GM12875 (cell line): ENCODE measurements around the gene PDGFB.

Source experiments
- H3K4me3 ChIP-seq: one replicate; pipeline ENCODE4 v1.5.1; 2011; ENCODE audit warnings: low read depth, low read length, control low read depth
- CTCF ChIP-seq: IDR thresholded peaks from 2 replicates; pipeline ENCODE4 v1.5.1; 2011; ENCODE audit warnings: low read depth, mild to moderate bottlenecking, control low read depth, inconsistent platforms, low read length, moderate library complexity, borderline replicate concordance; ENCODE audit not compliant: insufficient read depth

PDGFB gene

DNA sequence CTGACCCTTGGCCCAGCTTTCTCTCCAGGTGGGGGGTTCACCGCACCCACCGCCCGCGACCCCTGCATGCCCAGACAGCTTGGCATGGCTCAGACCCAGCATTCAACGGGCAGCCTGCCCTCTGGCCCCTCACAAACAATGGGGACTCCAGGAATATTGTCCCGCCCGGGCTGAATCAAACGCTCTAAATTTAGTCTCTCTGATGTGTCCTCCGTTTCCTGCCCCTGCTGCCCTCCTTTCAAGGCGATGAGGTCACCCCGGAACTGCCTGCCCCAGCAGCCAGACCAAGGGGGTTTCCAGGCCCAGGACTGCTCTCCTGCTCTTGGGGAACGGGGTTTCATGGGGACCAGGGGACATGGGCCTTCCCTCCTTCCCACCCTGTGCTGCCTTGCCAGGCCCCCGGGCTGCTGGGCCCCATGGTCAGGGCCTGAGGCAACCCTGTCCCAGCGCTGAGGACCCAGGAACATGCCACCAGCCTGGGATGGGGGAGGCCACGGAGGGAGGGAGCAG lies 10.1 kb upstream of the PDGFB start:
- TF ChIP-seq CTCF, result no peak
- peak overlapping the region; percentile 29 for H3K4me3 ChIP-seq

- no peak for TF ChIP-seq CTCF
- no peak overlapping the region for H3K4me3 ChIP-seq
Observed at GRCh38 chr22:39254122-39254521, 9.3 kb upstream of the PDGFB start.

GRCh38 chr22:39253435-39254070 lies 8.8 kb upstream of the PDGFB start:
- no peak for TF ChIP-seq CTCF
- H3K4me3 ChIP-seq, result no peak overlapping the region

DNA sequence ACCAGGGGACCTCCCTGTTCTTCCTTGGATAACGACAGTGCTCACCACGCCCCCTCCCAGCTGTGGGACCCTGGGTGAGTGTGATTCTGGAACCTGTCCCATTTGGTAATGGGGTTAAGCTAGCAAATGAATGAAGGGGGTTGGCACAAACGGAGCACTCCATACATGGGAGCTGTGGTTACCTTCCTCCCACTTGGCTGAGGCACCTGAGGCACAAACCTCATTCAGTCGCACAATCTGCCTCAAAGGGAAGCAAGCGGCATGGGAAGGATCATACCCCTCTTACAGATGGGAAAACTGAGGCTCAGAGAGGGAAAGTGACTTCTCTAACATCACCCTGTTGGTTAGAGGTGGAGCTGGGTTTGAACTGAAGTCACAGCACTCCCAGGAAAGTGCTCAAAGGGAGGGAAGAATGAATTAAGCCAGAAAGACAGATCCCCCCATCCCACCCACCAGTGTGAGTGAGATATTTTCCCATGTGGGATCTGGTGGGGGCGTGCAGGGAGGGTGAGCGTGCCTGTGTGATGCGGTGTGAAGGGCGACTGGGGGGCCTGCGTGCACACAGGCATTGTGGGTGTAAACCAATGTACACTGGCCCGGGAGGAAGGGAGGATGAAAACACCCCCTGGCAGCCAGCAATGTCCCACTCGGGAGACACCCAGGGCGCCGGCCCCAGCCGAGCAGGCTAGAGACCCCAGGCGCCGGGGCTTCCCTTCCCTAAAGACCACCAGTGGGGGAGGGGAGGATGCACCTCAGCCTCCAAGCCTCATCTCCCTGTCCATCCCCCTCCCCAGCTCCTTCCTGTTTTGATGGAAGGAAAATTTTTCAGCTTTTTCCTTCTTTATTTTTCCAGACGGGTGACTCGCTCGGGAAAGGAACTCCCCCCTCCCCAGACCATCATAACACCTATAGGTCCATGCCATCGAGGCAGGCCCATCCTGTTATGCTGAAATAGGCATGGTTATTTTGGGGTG lies 8.0 kb upstream of the PDGFB start:
- no peak overlapping the region for H3K4me3 ChIP-seq
- no peak for TF ChIP-seq CTCF

DNA sequence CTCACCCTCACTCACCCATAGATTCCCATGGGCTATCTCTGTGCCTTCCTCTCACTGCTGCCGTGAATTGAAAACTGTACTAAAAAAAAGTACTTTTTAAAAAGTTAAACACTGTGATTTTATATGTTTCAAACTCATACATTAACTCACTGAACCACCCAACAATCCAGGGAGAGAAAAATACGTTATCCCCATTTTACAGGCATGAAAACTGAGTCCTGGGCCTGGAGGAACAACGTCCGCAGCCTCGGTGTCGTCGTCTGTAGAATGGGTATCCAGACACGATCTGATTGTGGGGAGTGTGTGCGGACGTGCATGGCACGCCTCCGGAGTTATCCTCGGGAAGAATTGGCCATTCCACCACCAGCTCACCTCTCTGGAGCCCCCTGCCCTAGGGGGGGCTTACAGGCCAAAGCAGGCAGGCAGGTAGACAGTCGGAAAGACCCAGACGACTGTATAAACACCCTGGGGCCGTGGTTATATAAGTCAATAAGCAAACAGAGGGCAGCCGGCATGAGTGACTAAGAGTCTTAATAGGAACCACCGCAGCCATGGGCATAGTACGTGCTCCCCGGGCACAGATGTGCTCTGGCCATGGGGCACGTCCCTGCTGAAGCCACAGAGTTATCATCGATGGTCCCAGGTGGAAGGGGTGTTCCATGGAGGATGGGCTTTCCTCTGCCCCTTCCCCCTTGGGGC lies 7.1 kb upstream of the PDGFB start:
- no peak overlapping the region for H3K4me3 ChIP-seq
- no peak for TF ChIP-seq CTCF

- no peak for TF ChIP-seq CTCF
- H3K4me3 ChIP-seq, result no peak overlapping the region
Observed at GRCh38 chr22:39250838-39251237, 6.1 kb upstream of the PDGFB start.
